ENCODE data around the gene SPACA5B. TPM values are rescaled to one million over a fixed set of nuclear protein-coding genes. Genes with fewer than 3 reads are reported as not detected.
A peak's percentile ranks its signal among the peaks of the same experiment; 100 is the strongest.
"Not testable (repeated sequence)": the region's sequence is repeated elsewhere in the genome, so short reads cannot be mapped to it uniquely, and the experiment has no call there.

SPACA5B gene
- not detected in 2 replicates for total RNA-seq (2014; rRNA removed; shearing (Covaris generic))

- DNase-seq (ENCODE audit: low spot score), result not testable (repeated sequence)
Observed at GRCh38 chrX:48130326-48130725, at the start of gene SPACA5B. TSS of gene SPACA5B (plus strand) at chrX:48130626. CDS start at chrX:48130688, 62 bp downstream.

- DNase-seq (ENCODE audit: low spot score), result peak; percentile 45
Observed at GRCh38 chrX:48083212-48083611, 47.2 kb upstream of the SPACA5B start.

GRCh38 chrX:48083706-48084105 is 46.7 kb upstream of the SPACA5B start:
- no peak for DNase-seq (ENCODE audit: low spot score)

GRCh38 chrX:48086082-48086481 is 44.3 kb upstream of the SPACA5B start:
- no peak for DNase-seq (ENCODE audit: low spot score)

GRCh38 chrX:48090123-48090522 is 40.3 kb upstream of the SPACA5B start:
- no peak for DNase-seq (ENCODE audit: low spot score)

DNA sequence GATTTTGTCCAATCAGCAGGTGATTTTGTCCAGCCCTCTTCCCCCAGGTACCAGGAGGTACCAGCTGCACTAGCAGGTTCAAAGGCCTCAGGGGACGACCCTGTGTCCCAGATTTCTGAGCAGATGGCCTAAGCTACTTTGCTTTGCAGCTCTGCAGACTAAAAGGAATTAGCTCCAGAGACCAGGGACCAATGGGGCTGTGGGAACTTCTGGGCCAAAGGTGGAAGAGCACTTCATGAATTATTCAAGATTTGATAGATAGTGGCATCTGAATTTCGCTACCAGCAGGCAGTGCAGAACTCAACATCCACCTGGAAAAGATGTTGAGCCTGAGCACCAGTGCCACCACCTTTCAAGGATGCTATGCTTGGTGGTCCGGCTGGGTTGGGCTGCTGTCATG is 37.9 kb upstream of the SPACA5B start:
- not testable (repeated sequence) for DNase-seq (ENCODE audit: low spot score)

DNA sequence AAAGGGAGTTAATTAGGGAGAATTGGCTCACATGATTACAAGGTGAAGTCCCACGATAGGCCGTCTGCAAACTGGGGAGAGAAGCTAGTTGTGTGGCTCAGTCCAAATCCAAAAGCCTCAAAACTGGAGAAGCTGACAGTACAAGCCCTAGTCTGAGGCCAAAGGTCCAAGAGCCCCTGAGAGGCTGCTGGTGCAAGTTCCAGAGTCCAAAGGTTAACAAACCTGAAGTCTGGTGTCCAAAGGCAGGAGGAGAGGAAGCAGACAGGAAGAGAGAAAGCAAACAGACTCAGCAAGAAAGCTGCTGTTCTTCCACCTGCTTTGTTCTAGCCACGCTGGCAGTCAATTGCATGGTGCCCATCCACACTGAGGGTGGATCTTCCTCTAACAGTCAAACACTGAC is 29.0 kb upstream of the SPACA5B start:
- no peak for DNase-seq (ENCODE audit: low spot score)

DNA sequence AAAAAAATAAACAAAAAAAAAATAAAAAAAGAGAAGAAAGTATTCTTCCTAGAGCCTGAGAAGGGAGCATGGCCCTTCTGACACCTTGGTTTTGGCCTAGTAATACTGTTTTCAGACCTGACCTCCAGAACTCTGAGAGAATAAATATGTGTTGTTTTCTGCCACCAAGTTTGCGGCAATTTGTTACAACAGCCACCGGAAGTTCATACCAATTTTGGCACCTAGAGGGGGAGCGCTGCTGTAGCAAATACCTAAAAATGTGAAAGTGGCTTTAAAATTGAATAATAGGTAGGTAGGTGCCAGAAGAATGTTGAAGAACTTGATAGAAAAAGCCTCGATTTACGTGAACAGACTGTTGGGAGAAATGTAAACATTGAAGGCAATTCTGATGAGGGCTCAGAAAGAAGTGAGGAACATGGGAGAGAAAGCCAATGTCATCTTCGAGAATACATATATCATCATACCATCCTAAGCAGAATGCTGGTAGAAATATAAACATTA is 27.5 kb upstream of the SPACA5B start:
- DNase-seq (ENCODE audit: low spot score), result no peak

DNA sequence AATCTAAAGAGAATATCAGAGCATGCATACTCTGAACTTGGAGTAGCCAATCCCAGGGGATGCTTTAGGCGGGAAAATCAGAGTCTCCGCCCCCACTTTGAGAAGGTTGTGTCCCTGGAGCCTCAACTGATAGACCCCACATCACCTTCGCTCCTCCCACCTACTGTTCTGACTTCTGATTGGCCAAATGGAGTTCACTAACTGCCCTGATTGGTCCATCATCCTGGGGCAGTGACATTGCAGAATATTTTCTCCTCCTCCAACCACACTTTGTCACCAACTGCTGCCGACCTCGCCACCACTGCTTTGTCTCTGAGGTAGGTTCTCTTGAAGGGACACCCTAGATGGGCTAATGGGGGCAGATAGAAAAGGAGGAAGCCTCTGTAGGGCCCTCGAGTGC is 22.7 kb upstream of the SPACA5B start:
- DNase-seq (ENCODE audit: low spot score), result no peak

GRCh38 chrX:48125286-48125685 is 5.1 kb upstream of the SPACA5B start:
- DNase-seq (ENCODE audit: low spot score), result not testable (repeated sequence)

DNA sequence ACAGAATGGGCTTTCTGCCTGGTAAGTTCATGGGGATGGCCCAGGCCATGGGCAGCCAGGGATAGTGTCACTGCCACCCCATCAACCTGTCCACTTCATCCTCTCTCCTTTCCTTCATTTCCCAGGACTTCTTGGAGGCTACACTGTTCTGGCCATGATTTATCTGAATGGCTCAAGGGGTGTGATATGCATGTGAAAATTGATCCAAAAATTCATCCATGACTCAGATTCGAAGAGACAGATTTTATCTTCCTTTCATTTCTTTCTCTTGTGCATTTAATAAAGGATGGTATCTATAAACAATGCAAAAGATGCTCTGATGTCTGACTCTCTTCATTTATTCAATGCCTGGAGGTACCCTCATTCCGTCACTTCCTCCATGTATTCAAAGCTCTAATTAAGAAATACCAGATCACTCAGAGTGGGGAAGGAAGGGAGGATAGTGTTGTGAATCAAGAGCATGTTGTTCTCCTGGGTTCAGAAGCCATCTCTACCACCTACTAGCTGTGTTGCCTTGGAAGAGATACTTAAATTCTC is 1.9 kb downstream of the SPACA5B start:
- not testable (repeated sequence) for DNase-seq (ENCODE audit: low spot score)

- not testable (repeated sequence) for DNase-seq (ENCODE audit: low spot score)
Observed at GRCh38 chrX:48139076-48139475, 8.7 kb downstream of the SPACA5B start.

- not testable (repeated sequence) for DNase-seq (ENCODE audit: low spot score)
Observed at GRCh38 chrX:48141810-48142508, 11.5 kb downstream of the SPACA5B start.

DNA sequence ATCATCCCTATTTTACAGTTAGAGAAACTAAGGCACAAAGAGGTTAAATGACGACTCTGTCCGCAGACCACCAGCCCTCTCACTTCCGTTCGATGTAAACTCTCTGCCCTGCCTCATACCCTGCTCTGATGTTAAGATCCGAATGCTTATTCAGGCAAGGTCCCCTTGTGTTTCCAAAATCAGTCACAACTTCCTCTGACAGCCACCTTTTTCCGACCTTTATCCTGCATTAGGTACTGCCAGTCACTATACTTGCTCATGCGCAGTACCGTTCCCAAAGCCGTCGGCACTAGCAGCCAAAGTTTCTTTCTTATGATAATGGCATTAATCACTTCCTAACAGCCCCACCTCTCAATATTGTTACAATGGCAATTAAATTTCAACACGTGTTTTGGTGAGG is 12.3 kb downstream of the SPACA5B start:
- DNase-seq (ENCODE audit: low spot score), result not testable (repeated sequence)

DNA sequence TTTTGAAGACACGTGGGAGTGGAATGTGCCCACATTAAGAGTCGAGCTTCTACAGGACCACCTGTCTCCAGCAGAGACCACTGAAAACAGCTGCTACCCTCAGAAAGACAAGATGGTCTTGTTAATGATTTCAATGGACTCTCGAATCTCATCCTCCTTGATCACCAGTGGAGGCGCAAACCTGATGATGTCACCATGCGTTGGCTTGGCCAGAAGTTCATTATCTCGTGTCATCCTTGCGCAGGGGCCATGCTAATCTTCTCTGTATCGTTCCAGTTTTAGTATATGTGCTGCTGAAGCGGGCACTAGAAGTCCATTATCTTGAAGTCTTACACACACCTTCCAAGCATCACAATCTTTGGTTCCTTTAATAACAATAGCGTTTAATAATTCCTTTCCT is 23.3 kb downstream of the SPACA5B start:
- DNase-seq (ENCODE audit: low spot score), result no peak

- no peak for DNase-seq (ENCODE audit: low spot score)
Observed at GRCh38 chrX:48154796-48155195, 24.4 kb downstream of the SPACA5B start.

DNA sequence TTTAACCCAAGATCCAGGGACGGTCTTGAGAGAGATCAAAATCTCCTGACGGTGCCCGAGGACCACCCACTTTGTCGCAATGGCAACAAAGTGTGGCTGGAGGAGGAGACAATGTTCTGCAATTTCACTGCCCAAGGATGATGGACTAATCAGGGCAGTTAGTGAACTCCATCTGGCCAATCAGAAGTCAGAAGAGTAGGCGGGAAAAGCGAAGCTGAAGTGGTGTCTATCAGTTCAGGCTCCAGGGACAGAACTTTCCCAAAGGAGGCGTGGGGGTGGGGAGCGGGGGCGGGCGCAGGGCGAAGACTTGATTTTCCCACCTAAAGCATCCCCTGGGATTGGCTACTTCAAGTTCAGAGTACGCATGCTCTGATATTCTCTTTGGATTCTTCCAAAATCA is 25.6 kb downstream of the SPACA5B start:
- DNase-seq (ENCODE audit: low spot score), result no peak

- DNase-seq (ENCODE audit: low spot score), result peak; percentile 56
Observed at GRCh38 chrX:48165241-48165640, 34.8 kb downstream of the SPACA5B start.

DNA sequence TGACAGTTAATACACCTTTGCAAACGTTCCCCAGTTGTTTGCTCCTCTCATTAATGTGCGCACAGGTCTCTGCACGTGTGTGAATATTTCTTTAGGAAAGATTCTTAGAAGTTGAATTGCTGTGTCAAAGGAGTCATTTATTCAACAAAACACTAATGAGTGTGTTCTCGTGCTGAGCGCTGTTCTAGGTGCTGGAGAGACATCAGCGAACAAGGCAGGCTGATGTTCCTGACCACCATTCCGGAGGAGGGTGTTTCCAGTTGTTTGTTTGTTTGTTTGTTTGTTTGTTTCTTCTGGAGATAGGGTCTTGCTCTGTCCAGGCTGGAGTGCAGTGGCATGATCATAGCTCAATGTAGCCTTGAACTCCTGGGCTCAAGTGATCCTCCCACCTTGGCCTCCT is 35.9 kb downstream of the SPACA5B start:
- not testable (repeated sequence) for DNase-seq (ENCODE audit: low spot score)

DNA sequence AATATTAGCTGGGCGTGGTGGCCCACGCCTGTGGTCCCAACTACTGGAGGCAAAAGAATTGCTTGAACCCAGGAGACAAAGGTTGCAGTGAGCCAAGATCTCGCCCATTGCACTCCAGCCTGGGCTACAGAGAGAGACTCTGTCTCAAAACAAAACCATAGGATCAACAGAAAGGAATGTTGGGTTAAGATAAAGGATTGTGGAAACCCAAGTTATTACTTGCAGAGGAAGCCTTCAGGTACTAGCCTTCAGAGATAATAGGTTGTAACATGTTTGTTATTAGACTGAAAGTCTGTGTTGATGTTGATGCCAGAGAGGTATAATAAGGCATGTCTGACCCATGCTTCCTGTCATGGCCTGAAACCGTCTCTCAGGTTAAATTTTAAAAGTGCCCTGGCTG is 49.3 kb downstream of the SPACA5B start:
- no peak for DNase-seq (ENCODE audit: low spot score)

- no peak for DNase-seq (ENCODE audit: low spot score)
Observed at GRCh38 chrX:48180811-48181210, 50.4 kb downstream of the SPACA5B start.

- DNase-seq (ENCODE audit: low spot score), result not testable (repeated sequence)
Observed at GRCh38 chrX:48181882-48182281, 51.5 kb downstream of the SPACA5B start.
